ENCODE results near the gene AARS2. TPM values are rescaled to one million over a fixed set of nuclear protein-coding genes. Genes with fewer than 3 reads are reported as not detected.
A peak's percentile ranks its signal among the peaks of the same experiment; 100 is the strongest.

AARS2 gene
- total and polyA plus RNA-seq, 9 of the 15 experiments (the other 6 are each of a cell fraction or from before 2014, with no cell fraction given): 0.97 to 34.0 (median 18.3) TPM

- BruUV-seq (replicated peaks): no TSS peak
- no peak for ATAC-seq
- H3K79me2 ChIP-seq (ENCODE audit: control insufficient read depth, insufficient read depth, low read length): no peaks in the 10 kb centered on the region
- no peaks in the 10 kb centered on the region for H3K9me1 ChIP-seq (ENCODE audit: control insufficient read depth, insufficient read depth, low read length)
- peaks cover 0 to 9% of the 10 kb centered on the region in 2 experiments; a peak in 2 of 5 replicates for H3K4me1 ChIP-seq (replicated peaks in 1 of 2; ENCODE audit: control insufficient read depth in 2 of 2, insufficient read depth in 2 of 2, low read length in 2 of 2)
- H3K27ac ChIP-seq (ENCODE audit: extremely low read depth, low read depth, low read length): no peak overlapping the region
- no peak overlapping the region for H2AFZ ChIP-seq (ENCODE audit: low read depth, low read length)
- TF ChIP-seq NR0B1 (IDR thresholded peaks at IDR 0.05; ENCODE audit: partially characterized antibody): no peak
- TF ChIP-seq CREBBP (IDR thresholded peaks at IDR 0.05; ENCODE audit: low read depth, low read length): no peak
- peak; percentile 83 for TF ChIP-seq MAX (CRISPR knock-in tag; IDR thresholded peaks at IDR 0.05)
- TF ChIP-seq E2F6 (IDR thresholded peaks at IDR 0.05; ENCODE audit: borderline replicate concordance in 1 of 2, extremely low read depth in 1 of 2, insufficient read depth in 1 of 2, insufficient read length in 1 of 2, low read depth in 1 of 2, low read length in 1 of 2, poor library complexity in 1 of 2, severe bottlenecking in 1 of 2): peak in 1 of 2 experiments; percentile 76
- TF ChIP-seq YY1 (IDR thresholded peaks at IDR 0.05; ENCODE audit: borderline replicate concordance in 1 of 3, control insufficient read depth in 1 of 3, extremely low read depth in 1 of 3, insufficient read depth in 3 of 3, insufficient read length in 1 of 3, insufficient replicate concordance in 2 of 3, low read depth in 1 of 3, low read length in 2 of 3): peak in 1 of 3 experiments; percentile 55
- H3K4me2 ChIP-seq (ENCODE audit: insufficient read depth, low read length): no peak overlapping the region
- WGBS (ENCODE audit: insufficient coverage, low coverage, missing lambda C conversion rate): 9% methylated on average over 12 of the region's 12 CpGs
- H4K20me1 ChIP-seq (replicated peaks; ENCODE audit: control insufficient read depth, insufficient read depth, low read length): no peaks in the 10 kb centered on the region; the same call in 1 of the 2 replicates
- H3K27me3 ChIP-seq (ENCODE audit: control insufficient read depth in 2 of 2, insufficient read depth in 2 of 2, low read length in 2 of 2): peaks cover 51 to 86% of the 10 kb centered on the region in 2 experiments
- FAIRE-seq: no peak
- ChIA-PET CTCF (ENCODE audit: low intra/inter-chr PET ratio) (no interaction called here), POLR2A (interaction anchor here (0.7 to 5.1 kb wide), 2 partner anchors 10 to 147 kb away, joined by 3 to 20 read pairs; no protein-coding TSS in a partner anchor)
- no peak overlapping the region for H3K4me3 ChIP-seq
- DNase-seq (ENCODE audit: extremely low read depth in 1 of 4, low spot score in 3 of 4): no peak
- peak overlapping the region in 1 of 2 experiments; percentile 4; a peak in 1 of 4 replicates for H3K9ac ChIP-seq (ENCODE audit: insufficient read depth in 1 of 2, low read depth in 2 of 2, low read length in 2 of 2)
- H3K36me3 ChIP-seq (ENCODE audit: control insufficient read depth, insufficient read depth, low read length): no peaks in the 10 kb centered on the region
- H3K9me3 ChIP-seq (replicated peaks; ENCODE audit: control insufficient read depth, insufficient read depth, low read depth, low read length): no peaks in the 10 kb centered on the region
- in situ Hi-C loops (cut with MboI) (no loop called here), intact Hi-C loops (cut with micrococcal nuclease) (no loop called here)
These were observed 26.9 kb downstream of the AARS2 start for GRCh38 chr6:44286285-44286565.
